ENCODE data around the gene LRP1B. TPM values are rescaled to one million over a fixed set of nuclear protein-coding genes. Genes with fewer than 3 reads are reported as not detected.
"Not testable (repeated sequence)": the region's sequence is repeated elsewhere in the genome, so short reads cannot be mapped to it uniquely, and the experiment has no call there.

The LRP1B gene
- total and polyA plus RNA-seq, 4 donors: 0.01 to 0.84 (median 0.17) TPM

GRCh38 chr2:142088058-142088568 is 42.7 kb downstream of the LRP1B start:
- H3K4me1 ChIP-seq (ENCODE audit: control insufficient read depth in 4 of 4, insufficient read depth in 4 of 4, low read length in 3 of 4): no peaks in the 10 kb centered on the region
- no peak for DNase-seq (ENCODE audit: low spot score)
- H3K9me3 ChIP-seq (ENCODE audit: control insufficient read depth in 4 of 4, low read length in 3 of 4): no peaks in the 10 kb centered on the region
- H3K4me3 ChIP-seq (ENCODE audit: low read depth in 1 of 3, low read length in 3 of 3): no peak overlapping the region
- 91% methylated on average over 2 of the region's 2 CpGs for WGBS
- no peaks in the 10 kb centered on the region for H3K36me3 ChIP-seq (ENCODE audit: control insufficient read depth in 4 of 4, insufficient read depth in 3 of 4, low read depth in 1 of 4, low read length in 3 of 4)
- H3K27me3 ChIP-seq (ENCODE audit: control insufficient read depth in 4 of 4, insufficient read depth in 4 of 4, low read length in 3 of 4): no peaks in the 10 kb centered on the region
- no peak overlapping the region for H3K9ac ChIP-seq (ENCODE audit: low read depth in 1 of 2, low read length in 2 of 2)
- H3K27ac ChIP-seq (ENCODE audit: low read depth in 1 of 2, low read length in 2 of 2): no peak overlapping the region
- no peak for TF ChIP-seq FOXA2 (IDR thresholded peaks at IDR 0.05)
- TF ChIP-seq HNF4A (conservative IDR thresholded peaks at IDR 0.05): no peak
- no peak for TF ChIP-seq TAF1 (conservative IDR thresholded peaks at IDR 0.05)
- no peak for TF ChIP-seq RXRA (IDR thresholded peaks at IDR 0.05)
- TF ChIP-seq GABPA (IDR thresholded peaks at IDR 0.05 in 1 of 2, conservative IDR thresholded peaks at IDR 0.05 in 1 of 2): no peak
- no peak for TF ChIP-seq HNF4G (IDR thresholded peaks at IDR 0.05)
- no peak for TF ChIP-seq SP1 (IDR thresholded peaks at IDR 0.05)
- no peak for TF ChIP-seq JUND (IDR thresholded peaks at IDR 0.05)
- TF ChIP-seq EGR1 (IDR thresholded peaks at IDR 0.05; ENCODE audit: low read depth in 2 of 2): no peak
- no peak for TF ChIP-seq ATF3 (IDR thresholded peaks at IDR 0.05)
- TF ChIP-seq FOXA1 (IDR thresholded peaks at IDR 0.05): no peak

GRCh38 chr2:142087585-142087984 is 43.2 kb downstream of the LRP1B start:
- H3K27me3 ChIP-seq (ENCODE audit: control insufficient read depth in 4 of 4, insufficient read depth in 4 of 4, low read length in 3 of 4); DNase-seq (ENCODE audit: low spot score); H3K4me1 ChIP-seq (ENCODE audit: control insufficient read depth in 4 of 4, insufficient read depth in 4 of 4, low read length in 3 of 4); H3K9ac ChIP-seq (ENCODE audit: low read depth in 1 of 2, low read length in 2 of 2); H3K4me3 ChIP-seq (ENCODE audit: low read depth in 1 of 3, low read length in 3 of 3); H3K36me3 ChIP-seq (ENCODE audit: control insufficient read depth in 4 of 4, insufficient read depth in 3 of 4, low read depth in 1 of 4, low read length in 3 of 4); H3K9me3 ChIP-seq (ENCODE audit: control insufficient read depth in 4 of 4, low read length in 3 of 4); H3K27ac ChIP-seq (ENCODE audit: low read depth in 1 of 2, low read length in 2 of 2): not testable (repeated sequence)
- WGBS: 36% methylated on average over 2 of the region's 2 CpGs

- no peak overlapping the region for H3K4me3 ChIP-seq (ENCODE audit: low read depth in 1 of 3, low read length in 3 of 3)
- no peaks in the 10 kb centered on the region for H3K27me3 ChIP-seq (ENCODE audit: control insufficient read depth in 4 of 4, insufficient read depth in 4 of 4, low read length in 3 of 4)
- no peaks in the 10 kb centered on the region for H3K4me1 ChIP-seq (ENCODE audit: control insufficient read depth in 4 of 4, insufficient read depth in 4 of 4, low read length in 3 of 4)
- H3K27ac ChIP-seq (ENCODE audit: low read depth in 1 of 2, low read length in 2 of 2): no peak overlapping the region
- no peak for TF ChIP-seq RAD21 (IDR thresholded peaks at IDR 0.05)
- TF ChIP-seq CTCF (IDR thresholded peaks at IDR 0.05; ENCODE audit: low read depth, low read length, missing input control): no peak
- TF ChIP-seq REST (IDR thresholded peaks at IDR 0.05): no peak
- no peak for TF ChIP-seq SP1 (IDR thresholded peaks at IDR 0.05)
- no peak for DNase-seq (ENCODE audit: low spot score)
- WGBS: 86% methylated on average over 3 of the region's 3 CpGs
- H3K9ac ChIP-seq (ENCODE audit: low read depth in 1 of 2, low read length in 2 of 2): no peak overlapping the region
- H3K9me3 ChIP-seq (ENCODE audit: control insufficient read depth in 4 of 4, low read length in 3 of 4): no peaks in the 10 kb centered on the region
- no peaks in the 10 kb centered on the region for H3K36me3 ChIP-seq (ENCODE audit: control insufficient read depth in 4 of 4, insufficient read depth in 3 of 4, low read depth in 1 of 4, low read length in 3 of 4)
These were observed 48.4 kb downstream of the LRP1B start for GRCh38 chr2:142082368-142082767.
